GM20000 (cell line): ENCODE data around the gene EIF3D.
A peak's percentile ranks its signal among the peaks of the same experiment; 100 is the strongest.

Source experiments
- DNase-seq: peaks from one replicate; pipeline ENCODE4 v3.0.0; 2012; ENCODE audit warnings: low spot score
- CTCF ChIP-seq: IDR thresholded peaks from 2 replicates; pipeline ENCODE4 v1.5.1; 2012; ENCODE audit warnings: mild to moderate bottlenecking, control low read depth; ENCODE audit errors: extremely low read depth, missing control alignments

Gene EIF3D

DNA sequence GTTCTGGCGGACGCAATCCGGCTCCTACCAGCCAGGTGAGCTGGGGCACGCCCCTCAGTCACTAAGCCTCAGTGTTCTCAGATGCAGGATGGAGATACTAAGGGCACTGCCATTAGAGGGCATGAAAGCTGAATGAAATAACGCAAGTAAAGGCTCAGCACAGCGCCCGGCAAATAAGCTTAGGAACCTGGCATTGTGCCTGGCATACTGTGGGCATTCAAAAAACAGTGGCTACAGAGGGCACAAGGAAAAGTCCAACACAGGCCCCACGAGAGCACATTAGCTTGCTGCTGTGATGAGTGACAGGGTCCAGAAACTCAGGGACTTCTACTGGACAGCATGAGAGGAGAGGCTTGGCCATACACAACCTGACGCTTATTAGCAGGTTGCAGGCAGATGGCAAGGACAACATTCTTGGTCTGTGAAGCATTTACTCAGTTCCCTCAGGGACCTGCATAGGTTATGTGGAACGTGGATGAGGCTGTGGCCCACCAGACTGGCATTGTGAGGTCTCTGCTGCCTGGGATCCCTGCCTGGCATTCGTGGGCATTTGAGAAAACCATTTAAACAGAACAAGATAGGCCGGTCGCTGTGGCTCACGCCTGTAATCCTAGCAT, 59.8 kb downstream of the EIF3D start:
- no peak for DNase-seq
- no peak for TF ChIP-seq CTCF

DNA sequence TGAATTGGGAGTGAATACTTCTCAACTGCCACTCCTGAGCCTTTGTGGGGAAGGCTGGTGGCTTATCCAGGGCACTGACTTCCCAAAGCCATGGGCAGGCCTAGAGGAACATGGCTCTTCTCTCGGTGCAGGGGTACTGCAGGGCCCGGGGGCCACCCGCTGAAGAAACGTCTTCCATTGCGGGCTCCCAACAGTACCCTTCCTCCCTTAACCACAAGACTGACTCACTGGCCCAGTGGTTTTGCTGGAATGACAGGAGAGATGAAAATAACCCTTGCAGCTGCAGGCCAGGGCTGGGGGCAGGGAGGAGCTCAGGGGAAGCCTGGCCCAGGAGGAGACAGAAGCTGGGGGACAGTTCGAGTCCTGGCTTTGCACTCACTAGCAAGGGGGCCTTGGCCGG, 61.0 kb downstream of the EIF3D start:
- no peak for DNase-seq
- no peak for TF ChIP-seq CTCF

- DNase-seq = no peak
- no peak for TF ChIP-seq CTCF
Observed at GRCh38 chr22:36467042-36467810, 61.7 kb downstream of the EIF3D start.

- TF ChIP-seq CTCF = no peak
- DNase-seq = no peak
Observed at GRCh38 chr22:36466258-36466657, 62.7 kb downstream of the EIF3D start.

DNA sequence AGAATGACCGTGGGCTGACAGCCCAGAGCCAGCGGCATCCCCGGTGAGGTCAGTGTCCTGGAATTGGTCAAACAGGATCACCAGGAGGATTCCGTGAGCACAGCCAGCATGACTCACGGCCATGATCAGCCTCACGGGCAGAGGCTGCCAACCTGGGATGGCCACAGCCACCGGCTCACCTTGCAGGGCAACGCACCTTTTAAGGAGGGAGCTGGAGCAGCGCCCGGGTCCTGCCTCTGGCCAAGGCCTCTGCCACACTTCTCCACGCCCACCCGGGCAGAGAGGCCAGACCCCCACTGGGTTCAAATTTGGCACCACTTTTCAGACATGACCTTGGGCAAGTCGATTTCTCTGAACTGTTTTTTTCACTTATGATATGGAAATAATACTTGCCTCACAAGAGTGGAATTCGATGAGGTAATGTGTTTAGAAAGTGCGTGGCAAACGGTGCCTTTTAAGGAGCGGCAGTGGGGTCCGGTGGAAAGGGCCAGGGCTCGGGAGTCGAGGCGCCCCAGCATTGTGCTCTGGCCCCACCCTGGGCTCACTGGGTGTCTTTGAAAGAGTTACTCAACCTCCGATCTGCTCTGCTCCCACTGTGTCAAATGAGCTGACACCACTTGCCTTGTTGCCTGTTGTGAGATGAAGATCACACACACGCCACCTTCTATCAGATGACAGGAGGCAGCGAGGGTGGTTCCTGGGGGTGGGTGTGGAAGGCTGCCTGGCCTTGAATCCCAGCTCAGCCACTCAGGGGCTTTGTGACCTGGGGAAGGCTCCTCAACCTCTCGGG, 63.5 kb downstream of the EIF3D start:
- no peak for TF ChIP-seq CTCF
- peak; percentile 4 for DNase-seq

DNA sequence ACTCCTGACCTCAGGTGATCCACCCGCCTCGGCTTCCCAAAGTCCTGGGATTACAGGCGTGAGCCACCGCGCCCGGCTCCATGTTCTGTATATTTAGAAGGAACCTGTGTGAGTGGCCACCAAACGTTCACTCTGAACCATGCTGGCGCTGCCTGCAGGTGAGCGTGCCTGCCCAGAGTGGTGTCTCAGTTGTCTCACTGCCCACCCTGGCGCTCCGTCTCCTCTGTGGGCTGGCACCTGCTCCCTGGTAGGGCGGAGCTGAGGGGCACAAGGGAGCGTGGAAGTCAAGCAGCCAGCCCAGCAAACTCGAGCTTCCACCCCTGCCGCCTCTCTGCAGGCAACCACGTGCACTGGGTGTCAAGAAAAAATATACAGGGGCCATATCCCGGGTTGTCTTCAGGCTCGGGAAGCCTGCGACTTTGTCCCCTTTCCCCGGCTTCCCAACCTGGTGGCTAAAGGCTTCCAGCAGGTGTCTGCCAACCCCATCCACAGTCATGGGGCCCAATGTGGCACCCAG, 64.2 kb downstream of the EIF3D start:
- DNase-seq = no peak
- TF ChIP-seq CTCF = no peak

GRCh38 chr22:36463783-36464184, 65.2 kb downstream of the EIF3D start:
- no peak for TF ChIP-seq CTCF

More at GRCh38 chr22:36463783-36464184, 65.2 kb downstream of the EIF3D start:
- no peak for DNase-seq
